AML-193 (cell line): Measurements from ENCODE around the gene SLC46A1.

Source experiments
- DNase-seq, 2 experiments: peaks; one replicate each; lab custom pipeline; 2025; lab: John Stamatoyannopoulos, UW

SLC46A1 gene

GRCh38 chr17:28381141-28381825 lies 24.7 kb downstream of the SLC46A1 start:
- DNase-seq = no peak

- no peak for DNase-seq
Observed at GRCh38 chr17:28379814-28380801, 25.9 kb downstream of the SLC46A1 start.

DNA sequence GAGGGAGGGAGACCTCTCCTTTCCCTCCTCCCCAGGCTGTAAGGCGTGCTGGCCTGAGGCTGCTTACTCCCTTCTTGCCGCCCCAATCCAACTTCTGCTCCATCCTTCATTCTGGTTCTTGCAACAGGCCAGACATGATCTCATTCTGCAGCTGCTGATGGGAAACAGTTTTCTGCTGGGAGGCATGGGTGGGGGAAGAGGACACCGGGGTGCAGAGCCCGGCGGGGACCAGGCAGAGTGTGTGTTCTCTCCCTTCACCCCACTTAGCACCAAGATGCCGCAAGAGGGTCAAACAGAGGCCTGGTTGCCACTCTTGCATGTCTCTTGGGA lies 33.1 kb downstream of the SLC46A1 start:
- no peak for DNase-seq

DNA sequence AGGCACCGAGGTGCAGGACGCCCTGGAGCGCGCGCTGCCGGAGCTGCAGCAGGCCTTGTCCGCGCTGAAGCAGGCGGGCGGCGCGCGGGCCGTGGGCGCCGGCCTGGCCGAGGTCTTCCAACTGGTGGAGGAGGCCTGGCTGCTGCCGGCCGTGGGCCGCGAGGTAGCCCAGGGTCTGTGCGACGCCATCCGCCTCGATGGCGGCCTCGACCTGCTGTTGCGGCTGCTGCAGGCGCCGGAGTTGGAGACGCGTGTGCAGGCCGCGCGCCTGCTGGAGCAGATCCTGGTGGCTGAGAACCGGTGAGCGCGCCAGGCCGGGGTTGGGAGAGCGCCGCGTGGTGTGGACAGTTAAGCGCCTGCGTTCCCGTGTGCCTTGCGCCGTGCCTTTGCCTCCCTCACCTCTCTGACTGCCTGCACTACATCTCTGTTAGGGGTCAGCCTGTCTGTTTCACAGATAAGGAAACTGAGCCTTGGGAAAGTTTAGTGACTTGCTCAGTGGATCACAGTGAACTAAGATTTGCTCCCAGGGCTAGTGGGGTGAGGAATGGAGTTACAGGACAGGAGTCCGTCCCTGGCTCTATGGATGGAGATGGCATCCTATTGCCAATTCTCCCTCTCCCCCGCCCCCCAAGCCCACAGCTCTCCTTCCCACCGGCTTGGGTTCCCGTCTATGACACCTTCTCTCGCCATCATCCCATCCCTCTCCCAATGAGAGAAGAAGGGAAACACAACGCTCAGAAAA lies 33.6 kb downstream of the SLC46A1 start:
- no peak for DNase-seq

DNA sequence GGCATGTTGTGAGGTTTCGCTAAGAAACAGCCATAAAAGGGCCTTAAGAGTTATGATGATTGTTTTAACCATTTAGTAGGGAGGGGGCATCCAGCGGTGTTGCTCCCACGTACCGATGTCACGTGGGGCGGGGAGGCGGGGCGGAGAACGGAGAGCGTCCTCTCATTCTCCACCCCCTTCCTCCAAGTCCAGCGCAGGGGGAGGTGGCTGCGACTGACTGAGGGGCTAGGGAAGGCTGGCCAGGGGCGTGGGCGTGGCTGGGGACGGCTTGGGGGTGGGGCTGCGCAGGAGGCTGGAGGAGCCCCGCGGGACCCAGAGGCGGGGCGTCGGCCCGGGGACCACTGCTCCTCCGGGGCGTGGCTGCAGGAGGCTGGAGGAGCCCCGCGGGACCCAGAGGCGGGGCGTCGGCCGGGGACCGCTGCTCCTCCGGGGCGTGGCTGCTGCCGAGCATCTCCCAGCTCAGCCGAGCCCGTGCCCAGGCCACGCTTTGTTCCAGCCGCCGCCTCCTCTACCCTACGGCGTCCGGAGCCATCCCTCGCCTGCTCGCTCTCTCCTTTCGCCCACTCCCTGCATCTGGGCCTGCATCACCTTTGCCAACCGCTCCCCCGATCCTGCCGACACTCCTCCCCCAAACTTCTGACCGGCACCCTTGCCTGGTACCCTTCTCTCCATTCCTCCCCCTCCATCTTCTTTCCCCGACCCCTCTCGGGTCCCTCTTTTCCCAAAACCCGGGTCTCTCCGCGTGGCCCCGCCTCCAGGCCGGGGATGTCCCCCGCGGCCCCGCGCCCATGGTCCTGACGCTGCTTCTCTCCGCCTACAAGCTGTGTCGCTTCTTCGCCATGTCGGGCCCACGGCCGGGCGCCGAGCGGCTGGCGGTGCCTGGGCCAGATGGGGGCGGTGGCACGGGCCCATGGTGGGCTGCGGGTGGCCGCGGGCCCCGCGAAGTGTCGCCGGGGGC lies 34.5 kb downstream of the SLC46A1 start, which contains the start of gene SARM1:
SARM1 (plus strand) TSS at position 450 of the 958 bp plus-strand sequence; CDS start at position 789, 339 bp downstream.
- DNase-seq = no peak

GRCh38 chr17:28370744-28371103 lies 35.3 kb downstream of the SLC46A1 start:
- DNase-seq = no peak

DNA sequence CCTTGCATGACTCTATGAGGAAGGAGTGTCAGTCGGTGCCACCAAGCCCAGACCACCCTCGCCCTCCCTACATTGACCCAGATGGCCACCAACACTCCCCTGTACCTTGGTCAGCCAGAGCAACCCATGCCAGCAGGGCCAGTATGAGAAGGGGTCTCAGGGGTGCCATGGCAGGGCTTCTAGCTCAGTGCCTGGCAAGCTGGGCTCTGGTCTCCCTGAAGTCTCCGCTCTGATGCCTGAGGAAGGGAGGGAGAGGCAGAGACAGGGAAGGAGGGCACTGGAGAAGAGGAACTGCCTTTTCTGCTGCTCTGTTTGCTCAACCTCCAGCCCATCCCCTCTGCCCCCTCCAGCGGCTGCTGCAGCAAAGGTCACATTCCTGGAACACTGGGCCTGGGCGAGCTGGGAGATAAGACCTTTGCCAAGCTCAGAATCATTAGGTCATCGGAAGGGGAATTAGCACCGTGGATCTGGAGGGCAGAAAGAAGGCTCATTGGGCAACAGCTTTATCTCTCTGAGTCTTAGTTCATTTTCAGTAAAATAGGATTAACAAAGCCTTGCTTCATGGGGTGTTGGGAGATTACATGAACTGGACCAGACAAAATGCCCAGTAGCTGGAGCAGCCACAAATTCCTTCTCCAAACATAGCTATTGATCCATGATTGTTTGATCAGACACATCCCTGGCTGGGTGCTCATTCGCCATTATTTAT lies 35.8 kb downstream of the SLC46A1 start, which contains the start of gene VTN:
VTN (minus strand) TSS at position 273 of the 709 bp plus-strand sequence; CDS start at position 169, 104 bp downstream.
- peak; percentile 23 to 33 for DNase-seq

- no peak for DNase-seq
Observed at GRCh38 chr17:28369684-28370034, 36.4 kb downstream of the SLC46A1 start.

DNA sequence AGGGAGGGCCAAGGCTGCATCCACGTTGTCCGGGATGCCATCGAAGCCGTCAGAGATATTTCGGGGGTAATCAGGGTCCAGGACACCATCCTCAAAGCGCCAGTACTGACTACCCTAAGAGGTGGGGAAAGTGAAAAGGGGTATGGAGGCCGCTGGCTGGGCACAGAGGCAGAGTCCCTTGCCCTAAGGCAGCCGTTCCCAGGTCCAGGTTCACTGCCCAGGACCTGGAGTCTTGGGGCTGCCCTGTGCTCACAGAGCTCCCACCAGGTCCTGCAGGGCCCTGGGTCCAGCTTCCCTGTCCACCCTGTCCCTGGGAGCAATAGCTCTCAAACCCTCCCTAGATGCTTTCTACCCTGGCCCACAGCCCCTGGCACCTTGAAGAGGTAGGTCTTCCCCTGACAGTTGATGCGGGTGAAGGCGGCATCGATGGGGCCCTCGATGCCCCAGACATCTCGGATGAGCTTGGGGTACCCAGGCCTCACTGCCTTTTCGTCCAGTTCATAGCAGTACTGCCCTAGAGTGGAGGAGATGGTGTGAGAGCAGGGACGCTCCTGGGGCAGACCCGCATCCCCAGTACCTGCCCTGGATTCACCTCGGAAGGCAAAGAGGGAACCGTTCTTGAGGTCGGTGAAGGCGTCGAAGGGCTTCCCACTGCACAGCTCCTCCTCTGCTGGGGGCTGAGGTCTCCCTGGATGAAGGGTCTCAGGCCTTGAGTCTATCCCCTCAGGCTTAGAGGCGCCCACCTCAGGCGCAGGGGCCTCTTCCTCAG lies 36.9 kb downstream of the SLC46A1 start:
- no peak for DNase-seq

DNA sequence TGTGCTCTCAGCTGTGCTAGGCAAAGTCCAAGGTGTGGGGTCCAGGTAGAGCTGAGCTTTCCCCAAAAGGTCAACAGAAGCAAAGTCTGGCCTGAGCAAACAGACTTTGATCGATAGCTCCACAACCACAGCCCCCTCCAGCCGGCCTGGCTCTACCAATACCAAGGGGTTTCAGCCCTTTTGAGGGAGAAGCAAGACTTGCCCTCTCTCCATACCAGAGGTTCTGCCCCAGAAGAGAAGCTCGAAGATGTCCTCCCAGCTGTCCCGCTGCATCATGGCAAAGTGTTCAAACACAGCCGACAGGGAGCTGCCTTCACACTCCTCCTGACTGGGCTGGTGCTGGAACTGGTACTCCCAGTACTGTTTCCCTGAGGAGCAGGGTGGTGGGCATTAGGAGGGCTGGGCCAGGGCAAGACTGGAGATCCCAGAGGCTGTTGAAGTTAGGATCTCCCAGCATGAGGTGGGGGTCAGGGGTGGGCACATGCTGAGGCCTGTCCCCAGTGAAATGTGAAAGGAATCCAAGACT lies 37.6 kb downstream of the SLC46A1 start:
- no peak for DNase-seq

DNA sequence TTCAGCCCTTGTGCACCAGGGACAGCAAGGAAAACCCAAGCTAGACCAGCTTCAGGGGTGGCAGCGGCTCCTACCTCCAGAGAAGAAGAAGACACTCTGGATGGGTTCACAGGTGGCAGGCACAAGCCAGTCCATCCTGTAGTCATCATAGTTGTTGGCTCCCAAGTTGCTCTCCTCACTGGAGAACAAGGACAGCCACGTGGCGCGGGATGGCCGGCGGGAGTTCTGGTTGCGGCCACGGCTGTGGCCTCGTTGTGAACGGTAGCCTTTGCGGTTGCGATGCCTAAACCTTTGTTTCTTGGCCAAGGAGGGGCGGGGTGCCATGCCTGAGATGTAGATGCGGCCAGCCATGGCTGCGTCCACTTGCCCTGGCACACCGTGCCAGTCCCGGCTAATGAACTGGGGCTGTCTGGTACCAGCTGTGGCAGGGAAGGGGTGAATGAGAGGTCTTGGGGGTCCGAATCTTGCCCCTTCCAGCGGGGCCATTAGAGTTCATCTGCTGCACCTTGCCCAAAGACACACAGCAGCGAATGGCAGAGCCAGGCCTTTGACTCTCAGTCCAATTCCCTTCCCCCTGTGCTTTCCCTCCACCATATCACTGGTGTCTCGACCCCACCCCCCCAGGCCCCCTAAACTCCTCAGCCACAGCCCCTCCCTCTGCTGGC lies 38.2 kb downstream of the SLC46A1 start:
- no peak for DNase-seq

- peak in 1 of 2 experiments; percentile 12 for DNase-seq
Observed at GRCh38 chr17:28366605-28367004, 39.4 kb downstream of the SLC46A1 start.

- DNase-seq = no peak
Observed at GRCh38 chr17:28365487-28365886, 40.5 kb downstream of the SLC46A1 start.

- no peak for DNase-seq
Observed at GRCh38 chr17:28364665-28365363, 41.2 kb downstream of the SLC46A1 start, which contains the start of gene SEBOX. SEBOX (minus strand) TSS chr17:28365199; CDS start chr17:28365151, 48 bp downstream.

GRCh38 chr17:28363776-28364650 lies 42.0 kb downstream of the SLC46A1 start:
- DNase-seq = no peak

GRCh38 chr17:28363186-28363585 lies 42.8 kb downstream of the SLC46A1 start:
- no peak for DNase-seq

- DNase-seq = no peak
Observed at GRCh38 chr17:28357901-28358197, 48.2 kb downstream of the SLC46A1 start.
